Activated naive CD4-positive, alpha-beta T cell treated with anti-CD3 and anti-CD28 coated beads for 36 hours (primary cell): ENCODE data around the gene SCGB3A1. TPM values are rescaled to one million over a fixed set of nuclear protein-coding genes. Genes with fewer than 3 reads are reported as not detected.

ENCODE experiments used
- CTCF ChIA-PET: fragments of 350-600 bp; sonication (Branson Sonifier 250); formaldehyde crosslinking; loops from one replicate; lab custom pipeline; 2021; ENCODE audit warnings: antibody characterized with exemption; lab: Charles Lee
- DNase-seq: peaks from one replicate; pipeline ENCODE4 v3.0.0-alpha.2; 2020
- H3K27ac Mint-ChIP-seq: one replicate; pipeline ENCODE4 v1.8.0; 2021; ENCODE audit warnings: mild to moderate bottlenecking, mixed read lengths
- H3K27me3 Mint-ChIP-seq: one replicate; pipeline ENCODE4 v1.8.0; 2021; ENCODE audit warnings: low read depth, mixed read lengths
- H3K36me3 Mint-ChIP-seq: one replicate; pipeline ENCODE4 v1.8.0; 2021; ENCODE audit warnings: low read depth, mixed read lengths
- H3K4me1 Mint-ChIP-seq: one replicate; pipeline ENCODE4 v1.8.0; 2021; ENCODE audit warnings: low read depth, mixed read lengths
- H3K4me3 Mint-ChIP-seq: one replicate; pipeline ENCODE4 v1.8.0; 2021; ENCODE audit warnings: mild to moderate bottlenecking, moderate library complexity, mixed read lengths
- H3K9me3 Mint-ChIP-seq: one replicate; pipeline ENCODE4 v1.8.0; 2021; ENCODE audit warnings: mixed read lengths
- intact Hi-C: fragments of 100-400 bp; cut with micrococcal nuclease; formaldehyde crosslinking; loops from one replicate; pipeline ENCODE4 v1.15.1; 2023
- total RNA-seq, 2 experiments: library from RNA; stranded (reverse); gene quantifications; one replicate each; pipeline ENCODE4 v1.2.3, GENCODE V29; 2021

SCGB3A1 gene
- total RNA-seq, 2 experiments from 2014 or later: not detected

GRCh38 chr5:180608572-180609310 lies 17.4 kb upstream of the SCGB3A1 start:
- H3K27ac Mint-ChIP-seq: no peak overlapping the region
- CTCF ChIA-PET: no interaction called here

DNA sequence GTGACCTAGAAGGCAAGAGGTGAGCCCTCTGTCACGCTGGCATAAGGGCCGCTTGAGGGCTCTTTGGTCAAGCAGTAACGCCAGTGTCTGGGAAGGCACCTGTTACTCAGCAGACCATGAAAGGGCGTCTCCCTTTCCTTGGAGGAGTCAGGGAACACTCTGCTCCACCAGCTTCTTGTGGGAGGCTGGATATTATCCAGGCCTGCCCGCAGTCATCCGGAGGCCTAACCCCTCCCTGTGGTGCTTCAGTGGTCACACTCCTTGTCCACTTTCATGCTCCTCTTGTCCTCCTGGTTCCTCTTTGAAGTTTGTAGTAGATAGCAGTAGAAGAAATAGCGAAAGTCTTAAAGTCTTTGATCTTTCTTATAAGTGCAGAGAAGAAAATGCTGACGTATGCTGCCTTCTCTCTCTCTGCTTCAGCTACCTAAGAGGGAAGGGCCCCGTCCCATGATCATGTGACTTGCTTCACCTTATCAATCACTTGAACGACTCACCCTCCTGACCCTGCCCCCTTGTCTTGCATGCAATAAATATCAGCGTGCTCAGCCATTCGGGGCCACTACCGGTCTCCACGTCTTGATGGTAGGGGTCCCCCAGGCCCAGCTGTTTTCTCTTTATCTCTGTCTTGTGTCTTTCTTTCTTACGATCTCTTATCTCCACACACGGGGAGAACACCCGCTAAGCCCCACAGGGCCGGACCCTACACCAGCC lies 16.7 kb upstream of the SCGB3A1 start:
- no peak overlapping the region for H3K27ac Mint-ChIP-seq
- no peaks in the 10 kb centered on the region for H3K36me3 Mint-ChIP-seq
- H3K4me1 Mint-ChIP-seq: no peaks in the 10 kb centered on the region
- H3K4me3 Mint-ChIP-seq: no peak overlapping the region
- no peaks in the 10 kb centered on the region for H3K9me3 Mint-ChIP-seq
- CTCF ChIA-PET: interaction anchor here (0.6 to 0.7 kb wide), 4 partner anchors 12 to 674 kb away, joined by 3 to 4 read pairs (median 3); no protein-coding TSS in a partner anchor
- DNase-seq: no peak
- no peaks in the 10 kb centered on the region for H3K27me3 Mint-ChIP-seq
- intact Hi-C loops: loop anchor here (2.0 to 5.0 kb wide), 3 partner anchors 109 to 315 kb away; partner anchors contain the start of genes CNOT6 and MAPK9

More at GRCh38 chr5:180608572-180609310, 17.4 kb upstream of the SCGB3A1 start:
- no peaks in the 10 kb centered on the region for H3K36me3 Mint-ChIP-seq
- DNase-seq: no peak
- no peaks in the 10 kb centered on the region for H3K27me3 Mint-ChIP-seq
- no peaks in the 10 kb centered on the region for H3K4me1 Mint-ChIP-seq
- intact Hi-C loops: loop anchor here (5.0 kb wide), 2 partner anchors 109 to 116 kb away; partner anchors contain the start of gene CNOT6
- no peak overlapping the region for H3K4me3 Mint-ChIP-seq
- no peaks in the 10 kb centered on the region for H3K9me3 Mint-ChIP-seq

DNA sequence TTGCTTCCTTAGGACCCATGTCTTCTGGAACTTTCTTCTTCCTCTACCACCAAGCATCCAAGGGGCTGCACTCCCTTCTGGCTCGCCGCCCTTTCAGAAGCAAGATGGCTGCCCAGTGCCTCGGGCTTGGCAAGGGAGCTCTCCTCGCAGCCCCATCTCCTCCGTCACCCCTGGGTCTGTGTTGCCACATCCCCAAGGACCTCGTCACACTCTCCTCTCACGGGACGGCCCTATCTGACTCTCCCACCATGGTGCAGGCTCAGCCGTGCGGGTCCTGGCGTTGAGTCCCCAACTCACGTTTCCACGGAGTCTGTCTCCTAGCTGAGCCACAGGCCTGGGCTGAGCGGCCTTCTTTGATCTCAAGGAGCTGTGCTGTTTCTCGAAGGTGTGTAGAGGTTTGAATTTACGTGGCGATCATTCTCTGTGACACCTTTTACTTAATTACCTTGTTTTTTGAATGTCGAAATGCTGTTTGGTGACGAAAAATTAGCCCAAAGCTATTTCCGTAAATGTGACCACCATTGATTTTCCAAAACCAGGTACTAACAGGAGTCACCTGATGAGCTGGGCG lies 15.0 kb upstream of the SCGB3A1 start:
- Mint-ChIP-seq H3K9me3 (no peaks in the 10 kb centered on the region), H3K36me3 (no peaks in the 10 kb centered on the region), H3K27me3 (no peaks in the 10 kb centered on the region), H3K4me1 (no peaks in the 10 kb centered on the region), H3K27ac (no peak overlapping the region), H3K4me3 (no peak overlapping the region)
- CTCF ChIA-PET: interaction anchor here (0.6 to 2.0 kb wide), 17 partner anchors 9 to 470 kb away, joined by 3 to 7 read pairs (median 3); no protein-coding TSS in a partner anchor
- intact Hi-C loops: loop anchor here (1.0 to 5.0 kb wide), 4 partner anchors 81 to 313 kb away; partner anchors contain the start of genes CNOT6 and MAPK9
- no peak for DNase-seq

- Mint-ChIP-seq H3K9me3 (no peaks in the 10 kb centered on the region), H3K4me3 (no peak overlapping the region), H3K4me1 (no peaks in the 10 kb centered on the region), H3K36me3 (no peaks in the 10 kb centered on the region), H3K27me3 (no peaks in the 10 kb centered on the region), H3K27ac (no peak overlapping the region)
- peak; percentile 87 for DNase-seq
- CTCF ChIA-PET: interaction anchor here (0.6 to 2.0 kb wide), 12 partner anchors 8 to 471 kb away, joined by 3 to 7 read pairs (median 3); no protein-coding TSS in a partner anchor
- intact Hi-C loops: loop anchor here (1.0 to 5.0 kb wide), 4 partner anchors 80 to 313 kb away; partner anchors contain the start of genes CNOT6 and MAPK9
Measured at GRCh38 chr5:180605554-180606214, 14.4 kb upstream of the SCGB3A1 start.

DNA sequence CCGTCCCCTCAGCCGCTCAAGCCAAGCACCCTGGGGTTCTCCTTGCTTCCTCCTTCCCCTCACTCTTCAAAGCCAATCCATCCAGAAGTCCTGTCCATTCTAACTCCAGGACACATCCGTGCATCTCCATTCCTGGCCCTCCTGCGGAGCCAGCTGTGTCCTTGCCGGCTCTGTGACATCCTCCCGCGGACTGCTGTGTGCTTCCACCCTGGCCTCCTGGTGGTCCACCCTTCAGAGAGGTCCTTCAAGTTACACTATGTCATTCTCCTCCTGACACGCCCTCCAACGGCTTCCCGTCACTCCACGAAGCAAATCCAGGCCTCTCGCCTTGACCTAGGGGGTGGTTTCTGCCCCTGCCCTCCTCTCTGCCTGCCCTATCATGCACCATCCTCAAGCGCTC lies 13.0 kb upstream of the SCGB3A1 start:
- CTCF ChIA-PET: interaction anchor here (0.8 kb wide), 1 partner anchor 66 kb away, joined by 3 read pairs; no protein-coding TSS in a partner anchor
- Mint-ChIP-seq H3K4me1 (no peaks in the 10 kb centered on the region), H3K4me3 (no peak overlapping the region), H3K27ac (no peak overlapping the region), H3K9me3 (no peaks in the 10 kb centered on the region), H3K36me3 (no peaks in the 10 kb centered on the region), H3K27me3 (no peaks in the 10 kb centered on the region)
- intact Hi-C loops: no loop called here
- DNase-seq: no peak

- CTCF ChIA-PET: interaction anchor here (1.5 kb wide), 1 partner anchor 16 kb away, joined by 4 read pairs; no protein-coding TSS in a partner anchor
- no peak for DNase-seq
Measured at GRCh38 chr5:180603076-180603594, 11.8 kb upstream of the SCGB3A1 start.

DNA sequence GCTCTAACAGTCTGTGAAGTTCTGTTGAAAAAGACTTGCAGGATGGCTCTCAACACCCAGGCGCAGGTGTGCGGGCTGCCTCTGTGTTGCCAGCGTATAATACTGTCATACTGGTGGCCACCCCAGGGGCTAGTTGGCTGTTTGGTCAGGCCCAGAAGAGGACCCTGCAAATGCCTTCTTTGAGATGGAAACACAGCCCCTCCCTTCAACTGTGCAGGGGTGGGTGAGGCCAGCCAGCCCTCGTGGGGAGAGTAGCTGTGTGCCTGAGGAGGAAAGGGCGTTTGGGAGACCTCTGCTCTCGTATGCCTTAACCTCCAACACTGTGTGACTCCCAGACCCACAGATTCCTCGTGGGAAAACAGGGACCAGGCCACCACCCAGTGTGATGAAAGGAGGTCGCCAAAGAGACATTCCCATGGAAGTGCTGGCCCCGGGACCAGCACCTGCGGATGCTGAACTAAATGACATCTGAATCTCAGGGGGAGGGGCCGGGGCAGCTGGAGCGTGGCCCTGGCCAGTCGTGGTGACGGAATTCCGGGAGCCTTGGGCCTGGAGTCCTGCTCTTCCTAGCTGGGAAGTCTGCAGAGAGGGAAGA lies 11.3 kb upstream of the SCGB3A1 start:
- H3K4me1 Mint-ChIP-seq: no peaks in the 10 kb centered on the region
- CTCF ChIA-PET: interaction anchor here (1.5 kb wide), 1 partner anchor 17 kb away, joined by 4 read pairs; no protein-coding TSS in a partner anchor

More at GRCh38 chr5:180603076-180603594, 11.8 kb upstream of the SCGB3A1 start:
- H3K36me3 Mint-ChIP-seq: no peaks in the 10 kb centered on the region
- intact Hi-C loops: no loop called here
- H3K27ac Mint-ChIP-seq: no peak overlapping the region
- H3K27me3 Mint-ChIP-seq: no peaks in the 10 kb centered on the region
- no peak overlapping the region for H3K4me3 Mint-ChIP-seq
- H3K4me1 Mint-ChIP-seq: no peaks in the 10 kb centered on the region
- H3K9me3 Mint-ChIP-seq: no peaks in the 10 kb centered on the region

DNA sequence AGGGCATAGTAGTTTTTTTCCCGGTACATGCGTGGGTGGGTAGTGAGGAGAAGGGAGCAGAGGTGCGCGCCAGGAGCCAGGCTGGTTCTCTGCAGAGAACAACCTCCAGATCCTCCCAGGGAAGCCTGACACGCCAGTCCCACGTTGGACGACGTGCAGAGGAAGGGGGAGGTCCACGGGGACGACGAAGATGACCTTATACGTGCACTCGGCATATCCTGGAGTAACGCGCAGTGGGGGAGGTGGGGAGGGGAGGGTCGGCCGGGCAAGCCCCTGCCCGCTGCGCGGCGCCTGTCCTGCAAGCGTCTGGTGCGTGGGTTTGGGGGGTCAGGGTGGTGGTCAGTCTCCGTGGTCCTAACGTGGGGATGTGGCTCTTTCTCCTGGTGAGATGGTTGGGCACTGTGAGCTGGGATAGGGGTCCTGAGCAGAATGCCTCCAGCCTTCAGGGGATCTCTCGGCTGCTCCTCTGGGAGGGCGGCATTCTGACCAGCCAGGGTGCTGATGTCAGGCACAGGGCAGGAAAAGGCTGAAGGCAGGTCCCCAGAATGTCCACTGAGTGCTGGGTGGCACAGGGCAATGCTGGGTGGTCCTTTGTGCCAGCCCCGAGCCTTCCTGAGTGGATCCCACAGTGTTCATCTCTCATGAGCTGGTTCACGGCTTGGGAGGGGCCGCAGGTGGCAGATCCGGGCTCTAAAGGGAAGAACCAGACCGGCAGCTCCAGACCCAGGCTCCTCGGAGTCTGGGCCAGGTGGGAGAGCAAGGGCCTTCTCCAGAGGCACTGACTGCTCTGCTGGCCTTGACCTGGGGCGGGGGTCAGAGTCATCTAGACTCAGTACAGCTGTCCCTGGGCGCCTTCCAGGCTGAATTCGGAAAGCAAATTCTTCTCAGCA lies 10.5 kb upstream of the SCGB3A1 start:
- H3K9me3 Mint-ChIP-seq: no peaks in the 10 kb centered on the region
- H3K36me3 Mint-ChIP-seq: no peaks in the 10 kb centered on the region
- CTCF ChIA-PET: interaction anchor here (1.5 kb wide), 1 partner anchor 17 kb away, joined by 4 read pairs; no protein-coding TSS in a partner anchor
- no peaks in the 10 kb centered on the region for H3K4me1 Mint-ChIP-seq
- no peak overlapping the region for H3K27ac Mint-ChIP-seq
- H3K4me3 Mint-ChIP-seq: no peak overlapping the region
- intact Hi-C loops: no loop called here
- no peaks in the 10 kb centered on the region for H3K27me3 Mint-ChIP-seq
- DNase-seq: peak; percentile 3

More for the DNA sequence above, 11.3 kb upstream of the SCGB3A1 start:
- Mint-ChIP-seq H3K9me3 (no peaks in the 10 kb centered on the region), H3K36me3 (no peaks in the 10 kb centered on the region), H3K27ac (no peak overlapping the region), H3K4me3 (no peak overlapping the region), H3K27me3 (no peaks in the 10 kb centered on the region)
- intact Hi-C loops: no loop called here
- no peak for DNase-seq

DNA sequence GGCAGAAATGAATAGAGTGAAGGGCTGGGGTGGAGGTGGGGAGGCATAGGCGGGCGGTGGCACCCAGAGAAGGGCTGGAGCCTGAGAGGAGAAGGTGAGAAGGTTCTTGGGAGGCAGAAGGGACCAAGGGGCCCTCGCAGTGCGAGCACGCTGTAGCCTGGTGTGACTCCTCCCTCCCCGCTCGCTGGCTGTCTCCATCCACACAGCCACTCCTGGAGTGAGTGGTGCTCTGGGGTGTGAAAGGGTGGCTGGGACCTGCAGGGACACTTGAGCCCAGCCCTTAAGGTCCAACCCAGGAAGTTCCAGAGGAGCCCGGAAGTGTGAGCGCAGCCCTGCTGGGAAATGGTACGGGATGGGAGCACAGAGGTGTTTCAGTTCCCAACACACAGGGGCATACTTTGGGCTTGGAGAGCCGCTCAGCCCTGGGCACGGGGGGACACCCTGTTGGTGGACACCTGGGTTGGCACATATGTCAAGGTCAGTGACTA lies 9.3 kb upstream of the SCGB3A1 start:
- CTCF ChIA-PET: no interaction called here
- H3K4me1 Mint-ChIP-seq: no peaks in the 10 kb centered on the region
- no peak overlapping the region for H3K4me3 Mint-ChIP-seq
- intact Hi-C loops: no loop called here
- peak; percentile 0 for DNase-seq
- H3K27ac Mint-ChIP-seq: no peak overlapping the region
- no peaks in the 10 kb centered on the region for H3K27me3 Mint-ChIP-seq
- H3K36me3 Mint-ChIP-seq: no peaks in the 10 kb centered on the region
- no peaks in the 10 kb centered on the region for H3K9me3 Mint-ChIP-seq

GRCh38 chr5:180599981-180600553 lies 8.8 kb upstream of the SCGB3A1 start:
- Mint-ChIP-seq H3K27me3 (no peaks in the 10 kb centered on the region), H3K4me3 (no peak overlapping the region), H3K4me1 (no peaks in the 10 kb centered on the region), H3K27ac (no peak overlapping the region), H3K9me3 (no peaks in the 10 kb centered on the region), H3K36me3 (no peaks in the 10 kb centered on the region)
- CTCF ChIA-PET: no interaction called here
- peak; percentile 3 for DNase-seq
- intact Hi-C loops: no loop called here
